GM12874 (cell line): ENCODE measurements around the gene OR2A12.

ENCODE experiments used
- TF ChIP-seq, protein P1 (sequence below): IDR thresholded peaks from 2 replicates; pipeline ENCODE4 v1.5.1; 2011; ENCODE audit warnings: low read depth, mild to moderate bottlenecking, control low read depth, low read length, moderate library complexity; ENCODE audit not compliant: insufficient read depth

OR2A12 gene

DNA sequence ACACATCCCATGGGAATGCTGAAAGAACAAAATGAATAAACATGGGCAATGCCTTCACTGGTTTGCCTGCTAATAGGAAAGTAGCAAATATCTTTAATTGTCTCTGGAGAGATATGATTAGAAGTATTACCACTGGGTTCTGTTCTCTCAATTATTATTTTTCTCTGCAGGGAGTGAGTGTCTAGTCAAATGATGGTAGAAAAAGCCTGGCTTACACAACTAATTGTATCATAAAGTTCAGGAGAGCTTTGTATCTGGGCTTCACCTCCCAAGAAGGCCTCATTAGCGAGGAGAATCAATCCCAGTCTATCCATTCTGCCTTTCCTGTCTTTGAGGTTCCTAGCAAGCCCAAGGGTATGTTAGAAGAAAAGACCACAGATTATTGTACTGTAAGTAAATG is 36.8 kb downstream of the OR2A12 start, which contains the start of gene OR2A14:
TSS of gene OR2A14 (plus strand) at position 301 of the 400 bp plus-strand sequence. CDS start 5,937 bp downstream, outside the sequence.
- TF ChIP-seq, protein P1, sequence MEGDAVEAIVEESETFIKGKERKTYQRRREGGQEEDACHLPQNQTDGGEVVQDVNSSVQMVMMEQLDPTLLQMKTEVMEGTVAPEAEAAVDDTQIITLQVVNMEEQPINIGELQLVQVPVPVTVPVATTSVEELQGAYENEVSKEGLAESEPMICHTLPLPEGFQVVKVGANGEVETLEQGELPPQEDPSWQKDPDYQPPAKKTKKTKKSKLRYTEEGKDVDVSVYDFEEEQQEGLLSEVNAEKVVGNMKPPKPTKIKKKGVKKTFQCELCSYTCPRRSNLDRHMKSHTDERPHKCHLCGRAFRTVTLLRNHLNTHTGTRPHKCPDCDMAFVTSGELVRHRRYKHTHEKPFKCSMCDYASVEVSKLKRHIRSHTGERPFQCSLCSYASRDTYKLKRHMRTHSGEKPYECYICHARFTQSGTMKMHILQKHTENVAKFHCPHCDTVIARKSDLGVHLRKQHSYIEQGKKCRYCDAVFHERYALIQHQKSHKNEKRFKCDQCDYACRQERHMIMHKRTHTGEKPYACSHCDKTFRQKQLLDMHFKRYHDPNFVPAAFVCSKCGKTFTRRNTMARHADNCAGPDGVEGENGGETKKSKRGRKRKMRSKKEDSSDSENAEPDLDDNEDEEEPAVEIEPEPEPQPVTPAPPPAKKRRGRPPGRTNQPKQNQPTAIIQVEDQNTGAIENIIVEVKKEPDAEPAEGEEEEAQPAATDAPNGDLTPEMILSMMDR, result no peak

DNA sequence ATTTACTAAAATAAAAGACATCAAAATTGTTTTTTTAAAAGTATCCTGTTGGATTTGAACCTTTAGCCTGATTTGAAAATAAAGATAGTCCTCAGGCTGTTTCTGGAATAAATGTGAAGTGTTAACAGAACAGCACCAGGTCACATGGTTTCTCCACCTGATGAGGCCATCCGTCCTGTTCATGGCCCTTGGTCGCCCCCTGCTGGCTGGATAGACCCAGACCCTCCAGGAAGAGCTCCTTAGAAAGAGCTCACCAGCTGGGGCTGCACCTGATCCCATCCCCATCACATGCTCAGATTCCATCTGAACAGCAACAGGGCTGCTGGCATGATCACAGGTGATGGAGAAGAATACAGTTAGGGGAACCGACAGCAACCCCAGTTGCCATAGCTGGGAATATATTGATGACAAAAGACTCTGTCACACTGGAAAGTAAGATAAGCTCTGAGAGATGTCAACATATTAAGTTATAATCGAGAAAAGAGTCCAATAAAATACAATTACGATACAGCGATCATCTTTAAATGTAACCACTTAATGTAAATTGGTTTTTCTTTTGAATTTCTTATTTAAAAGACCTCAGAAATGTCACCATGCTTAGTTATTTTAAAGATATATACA is 41.7 kb downstream of the OR2A12 start:
- TF ChIP-seq, protein P1, result peak; percentile 91

- TF ChIP-seq, protein P1, result no peak
Observed at GRCh38 chr7:144130730-144131129, 44.7 kb downstream of the OR2A12 start.

DNA sequence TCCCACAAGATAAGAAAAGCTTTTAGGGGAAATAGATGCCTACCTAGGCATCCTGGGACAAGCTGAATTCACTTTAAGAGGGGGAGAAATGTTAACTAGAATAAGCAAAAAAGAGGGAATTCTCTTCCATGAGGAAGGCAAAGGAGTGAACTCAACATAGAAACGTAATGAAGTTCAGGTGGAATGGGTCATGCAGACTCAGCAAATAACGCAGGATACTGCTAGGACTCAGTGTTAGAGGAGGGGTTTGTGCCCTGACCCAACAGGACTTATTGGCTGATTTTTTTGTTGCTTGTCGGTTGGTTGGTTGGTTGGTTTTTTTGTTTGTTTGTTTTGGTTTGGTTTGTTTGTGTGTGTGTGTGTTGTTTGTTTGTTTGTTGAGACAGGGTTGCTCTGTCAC is 46.2 kb downstream of the OR2A12 start:
- TF ChIP-seq, protein P1, result no peak

DNA sequence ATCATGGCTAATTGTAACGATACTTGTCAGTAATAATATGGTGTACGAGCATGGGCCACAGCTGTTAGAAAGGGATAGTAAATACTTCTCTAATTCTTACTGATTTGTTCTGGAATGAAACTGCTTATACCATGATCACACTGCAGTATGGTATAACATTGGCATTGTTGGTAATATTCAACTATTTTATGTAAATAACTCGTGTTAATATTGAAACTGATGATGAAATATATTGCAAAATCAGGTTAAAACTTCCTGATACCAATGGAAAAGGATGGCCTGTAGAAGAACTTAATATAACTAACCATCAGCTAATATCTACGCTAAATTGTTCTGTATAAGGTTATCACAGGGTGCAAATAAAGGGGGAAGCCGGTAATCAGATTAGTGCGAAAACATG is 47.2 kb downstream of the OR2A12 start:
- TF ChIP-seq, protein P1, result no peak

GRCh38 chr7:144134116-144134515 is 48.0 kb downstream of the OR2A12 start:
- TF ChIP-seq, protein P1, result no peak

GRCh38 chr7:144137501-144137900 is 51.4 kb downstream of the OR2A12 start:
- TF ChIP-seq, protein P1, result no peak
